Head of caudate nucleus (tissue), 42 donors: Measurements from ENCODE around the gene RRP1B.
A peak's percentile ranks its signal among the peaks of the same experiment; 100 is the strongest.
"Not testable (repeated sequence)": the region's sequence is repeated elsewhere in the genome, so short reads cannot be mapped to it uniquely, and the experiment has no call there.

Experiments used
- DNase-seq, 42 donors: peaks; one replicate each; pipeline versions ENCODE4 v3.0.0 to v3.0.0-alpha.2; 2020 to 2021; ENCODE audit warnings: mixed read lengths in 7 of 42
- intact Hi-C: fragments of 100-400 bp; cut with DNase I; formaldehyde crosslinking; loops from one replicate; pipeline ENCODE4 v1.15.0; 2022

Gene RRP1B

GRCh38 chr21:43659136-43660000 is at the start of gene RRP1B, which contains the start of gene HSF2BP:
TSS of gene RRP1B (plus strand) at chr21:43659560. CDS start at chr21:43659665, 105 bp downstream.
TSS of gene HSF2BP (minus strand) at chr21:43659488. CDS start at chr21:43658096, 1,392 bp downstream.
- DNase-seq = peak; percentile 35 to 91 (median 82)
- intact Hi-C loops = no loop called here

DNA sequence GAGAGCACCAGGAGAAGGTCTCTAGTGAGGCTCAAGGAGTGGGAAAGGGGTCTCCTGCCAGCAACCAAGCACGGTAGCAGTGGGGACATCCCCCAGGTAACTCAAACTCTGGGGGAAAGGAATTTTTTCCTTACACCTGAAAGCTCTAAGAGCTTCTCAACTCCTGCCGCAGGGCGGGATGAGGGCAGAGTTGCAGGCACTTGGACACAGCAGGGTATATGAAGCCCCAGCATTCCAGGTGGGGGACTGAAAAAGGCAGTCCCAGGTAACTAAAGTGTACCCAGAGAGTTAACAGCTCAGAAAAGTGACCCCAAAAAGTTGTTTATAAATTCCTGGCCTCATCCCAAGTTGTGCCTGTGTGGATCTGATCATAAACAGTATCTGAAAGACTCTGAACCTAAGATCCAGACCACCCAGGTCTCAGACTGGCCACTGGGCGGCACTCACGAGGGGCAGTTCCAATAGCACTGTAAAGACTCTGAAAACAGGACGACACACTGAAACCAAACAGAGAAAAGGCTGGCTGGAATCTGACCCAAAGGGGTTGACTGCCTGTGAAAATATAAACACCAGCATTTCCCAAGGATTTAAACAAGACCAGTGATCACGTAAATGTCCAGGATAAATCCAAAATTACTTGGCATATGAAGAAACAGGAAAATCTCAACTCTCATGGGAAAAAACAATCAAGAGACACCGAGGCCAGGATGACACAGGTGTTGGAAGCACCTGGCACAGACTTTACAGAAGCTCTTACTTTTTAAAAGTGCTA is 47.6 kb upstream of the RRP1B start:
- intact Hi-C loops = no loop called here
- DNase-seq = peak in 41 of 42 donors; percentile 18 to 80 (median 46)

- intact Hi-C loops = no loop called here
- DNase-seq = no peak
Measured at GRCh38 chr21:43613755-43614638, 45.4 kb upstream of the RRP1B start.

- intact Hi-C loops = no loop called here
- DNase-seq = no peak
Measured at GRCh38 chr21:43614839-43615238, 44.5 kb upstream of the RRP1B start.

DNA sequence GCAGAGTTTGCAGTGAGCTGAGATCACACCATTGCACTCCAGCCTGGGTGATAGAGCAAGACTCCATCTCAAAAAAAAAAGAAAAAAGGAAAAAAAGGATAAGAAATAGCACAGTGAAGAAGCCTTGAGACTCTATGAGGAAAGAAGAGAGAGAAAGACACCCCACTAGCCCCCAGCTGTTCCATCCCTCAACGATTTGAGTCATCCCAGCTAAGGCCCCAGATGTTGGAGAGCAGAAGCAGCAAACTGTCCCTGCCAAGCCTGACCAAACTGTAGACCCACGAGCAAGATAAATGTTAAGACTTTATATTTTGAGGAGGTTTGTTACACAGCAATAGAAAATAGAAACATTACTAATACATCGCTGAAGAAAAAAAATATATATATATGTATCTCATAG is 42.5 kb upstream of the RRP1B start:
- intact Hi-C loops, DNase-seq: not testable (repeated sequence)

GRCh38 chr21:43618940-43619339 is 40.4 kb upstream of the RRP1B start:
- intact Hi-C loops = no loop called here
- no peak for DNase-seq

- intact Hi-C loops = no loop called here
- DNase-seq = no peak
Measured at GRCh38 chr21:43619344-43619743, 40.0 kb upstream of the RRP1B start.

DNA sequence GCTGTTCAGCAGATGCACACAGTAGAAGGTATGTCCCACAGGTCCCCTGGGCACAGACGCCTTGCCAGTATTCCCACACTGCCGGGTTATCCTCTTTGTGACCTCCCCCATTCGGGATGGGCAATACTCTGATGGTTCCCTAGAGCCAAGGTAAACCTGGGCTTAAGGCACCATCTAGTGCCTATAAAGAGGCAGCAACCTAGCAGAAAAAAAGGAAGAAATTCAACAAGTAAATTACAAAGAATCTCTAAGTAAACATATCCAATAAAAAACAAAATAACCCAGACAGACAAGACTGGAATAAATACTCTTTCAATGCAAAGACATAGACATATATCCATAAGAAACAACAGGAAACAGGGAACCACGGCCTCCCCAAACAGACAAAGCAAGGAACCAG is 39.5 kb upstream of the RRP1B start:
- intact Hi-C loops = no loop called here
- DNase-seq = no peak

DNA sequence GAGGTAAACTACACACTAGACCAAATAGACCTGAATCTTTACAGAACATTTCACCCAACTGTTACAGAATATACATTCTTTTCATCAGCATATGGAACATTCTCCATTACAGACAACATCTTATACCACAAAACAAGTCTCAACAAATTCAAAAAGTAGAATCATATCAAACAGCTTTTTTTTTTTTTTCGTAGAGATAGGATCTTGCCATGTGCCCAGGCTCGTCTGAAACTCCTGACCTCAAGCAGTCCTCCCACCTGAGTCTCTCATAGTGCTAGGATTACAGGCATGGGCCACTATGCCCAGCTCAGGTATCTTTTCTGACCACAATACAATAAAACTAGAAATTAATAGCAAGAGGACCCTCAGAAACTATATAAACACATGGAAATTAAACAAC is 36.6 kb upstream of the RRP1B start:
- DNase-seq = no peak
- intact Hi-C loops = no loop called here

DNA sequence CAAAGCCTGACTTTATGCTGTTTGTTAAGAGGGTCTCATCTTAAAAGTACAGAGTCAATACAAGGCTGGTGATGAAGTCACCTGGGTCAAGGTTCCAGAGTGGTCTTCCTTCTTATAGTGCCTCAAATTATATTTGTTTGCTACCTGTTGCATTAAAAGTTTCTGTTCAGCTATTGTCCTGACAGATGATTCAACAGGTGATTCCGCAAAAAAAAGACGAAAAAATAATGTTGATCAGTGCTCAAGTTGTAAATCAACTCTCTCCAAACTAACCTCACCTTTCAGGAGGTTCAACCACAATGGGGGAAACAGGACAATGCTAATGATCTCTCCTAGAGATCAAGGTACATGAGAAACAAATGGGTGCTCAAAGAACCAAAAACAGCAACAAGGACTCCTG is 35.8 kb upstream of the RRP1B start:
- intact Hi-C loops = no loop called here
- DNase-seq = no peak

- no peak for DNase-seq
- intact Hi-C loops = no loop called here
Measured at GRCh38 chr21:43624339-43624738, 35.0 kb upstream of the RRP1B start.

DNA sequence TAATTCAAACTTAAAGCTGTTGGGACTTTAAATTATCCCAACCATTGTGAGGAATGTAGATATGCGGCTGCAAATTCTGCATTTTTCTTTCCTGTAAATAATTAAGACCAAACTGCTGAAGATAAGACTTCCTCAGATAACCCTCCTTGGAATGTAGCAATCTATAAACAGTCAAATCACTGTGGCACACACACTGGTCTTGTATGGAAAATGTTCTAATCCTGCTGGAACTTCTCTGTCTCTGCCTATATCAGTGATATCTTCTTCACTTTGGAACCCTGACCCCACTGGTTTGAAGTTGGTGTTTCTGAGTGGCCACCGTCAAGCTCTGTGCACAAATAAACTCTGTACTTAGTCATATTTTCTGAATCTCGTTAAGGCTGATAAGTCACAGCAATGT is 33.0 kb upstream of the RRP1B start:
- DNase-seq = no peak
- intact Hi-C loops = no loop called here

GRCh38 chr21:43627527-43627926 is 31.8 kb upstream of the RRP1B start:
- intact Hi-C loops = no loop called here
- no peak for DNase-seq

DNA sequence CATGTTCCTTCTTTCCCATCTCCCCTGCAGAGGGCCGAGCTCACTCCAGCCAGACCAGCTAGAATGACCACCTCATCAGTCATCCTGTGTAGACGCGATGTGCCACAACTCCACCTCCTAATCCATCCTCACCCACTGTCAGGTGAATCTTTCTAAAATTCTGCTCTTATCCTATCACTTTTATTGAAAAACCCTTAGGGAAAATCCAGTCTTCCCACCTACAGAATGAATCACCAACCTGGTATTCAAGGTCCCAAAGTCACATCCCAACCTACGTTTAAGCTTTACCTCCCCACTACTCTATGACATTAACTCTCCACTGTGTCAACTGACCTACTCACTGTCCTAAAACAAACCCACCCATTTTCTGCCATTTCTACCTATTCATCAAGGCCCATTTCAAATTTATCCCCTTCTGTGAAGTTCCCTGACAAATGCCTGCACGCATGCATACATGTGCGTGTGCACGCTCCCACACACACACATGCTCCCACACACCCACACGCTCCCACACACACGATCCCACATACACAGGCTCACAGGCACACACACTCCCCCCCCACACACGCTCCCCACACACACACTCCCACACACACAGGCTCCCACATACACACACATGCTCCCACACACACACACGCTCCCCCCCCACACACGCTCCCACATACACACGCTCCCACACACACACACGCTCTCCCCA is 27.8 kb upstream of the RRP1B start:
- intact Hi-C loops = no loop called here

DNA sequence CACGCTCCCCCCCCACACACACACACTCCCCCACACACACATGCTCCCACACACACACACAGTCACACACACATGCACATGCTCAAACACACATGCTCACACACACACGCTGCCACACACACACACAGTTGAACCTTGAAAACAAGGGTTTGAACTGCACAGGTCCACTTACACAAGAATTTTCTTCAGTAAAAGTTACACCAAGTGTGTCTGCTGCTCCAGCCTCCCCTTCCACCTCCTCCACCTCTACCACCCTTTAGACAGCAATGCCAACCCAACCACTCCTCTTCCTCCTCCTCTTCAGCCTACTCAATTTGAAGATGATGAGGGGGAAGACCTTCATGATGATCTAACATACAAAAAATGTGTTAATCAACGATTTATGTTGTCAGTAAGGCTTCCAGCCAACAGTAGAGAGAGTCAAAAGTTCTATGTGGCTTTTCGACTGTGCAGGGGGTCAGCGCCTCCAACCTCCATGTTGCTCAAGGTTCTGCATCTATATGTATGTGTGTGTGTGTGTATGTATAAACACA is 26.9 kb upstream of the RRP1B start:
- DNase-seq = no peak

More for the DNA sequence above, 27.8 kb upstream of the RRP1B start:
- no peak for DNase-seq

GRCh38 chr21:43634618-43635017 is 24.7 kb upstream of the RRP1B start:
- no peak for DNase-seq
- intact Hi-C loops = no loop called here

More for the DNA sequence above, 26.9 kb upstream of the RRP1B start:
- intact Hi-C loops = no loop called here

DNA sequence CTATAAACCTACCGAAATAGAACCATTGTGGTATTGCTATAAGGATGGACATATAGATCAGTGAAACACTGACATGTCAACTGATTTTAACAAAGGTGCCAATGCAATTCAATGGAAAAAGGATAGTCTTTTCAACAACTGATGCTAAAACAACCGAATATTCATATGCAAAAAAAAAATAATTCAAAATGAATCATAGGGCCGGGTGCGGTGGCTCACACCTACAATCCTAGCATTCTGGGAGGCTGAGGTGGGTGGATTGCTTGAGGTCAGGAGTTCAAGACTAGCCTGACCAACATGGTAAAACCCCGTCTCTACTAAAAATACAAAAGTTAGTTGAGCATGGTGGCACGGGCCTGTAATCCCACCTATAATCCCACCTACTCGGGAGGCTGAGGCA is 23.9 kb upstream of the RRP1B start:
- intact Hi-C loops = no loop called here
- no peak for DNase-seq

- DNase-seq = no peak
- intact Hi-C loops = no loop called here
Measured at GRCh38 chr21:43637530-43638158, 21.7 kb upstream of the RRP1B start.
